ENCODE measurements around the gene LMF1.

Gene LMF1

DNA sequence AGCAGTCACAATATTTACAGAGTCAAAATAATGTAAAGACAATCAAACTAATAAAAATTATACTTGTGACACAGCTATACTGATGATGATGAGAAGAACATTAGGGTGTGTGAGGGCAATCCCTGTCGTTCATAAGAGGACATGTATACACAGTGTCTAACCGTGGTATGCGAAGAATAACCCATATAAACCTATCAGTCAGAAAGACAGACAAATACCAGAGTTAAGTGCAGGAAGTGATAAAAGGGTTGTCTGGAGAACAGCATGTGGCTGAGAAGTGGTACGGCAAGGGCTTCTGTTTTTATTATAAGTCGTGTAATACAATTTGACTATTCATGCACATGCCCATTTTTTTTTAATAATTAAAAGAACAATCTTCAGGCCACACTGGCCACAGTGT, 46.7 kb downstream of the LMF1 start:
- peaks cover 22% of the 10 kb centered on the region for H3K4me1 ChIP-seq
- no peaks in the 10 kb centered on the region for H3K36me3 ChIP-seq
- H3K9me3 ChIP-seq = peaks cover 3% of the 10 kb centered on the region; the same call in 1 of the 2 replicates
- DNase-seq = peak; percentile 4
- no peak overlapping the region for H3K4me3 ChIP-seq (ENCODE audit: low read depth, low read length)
- TF ChIP-seq, protein P1, sequence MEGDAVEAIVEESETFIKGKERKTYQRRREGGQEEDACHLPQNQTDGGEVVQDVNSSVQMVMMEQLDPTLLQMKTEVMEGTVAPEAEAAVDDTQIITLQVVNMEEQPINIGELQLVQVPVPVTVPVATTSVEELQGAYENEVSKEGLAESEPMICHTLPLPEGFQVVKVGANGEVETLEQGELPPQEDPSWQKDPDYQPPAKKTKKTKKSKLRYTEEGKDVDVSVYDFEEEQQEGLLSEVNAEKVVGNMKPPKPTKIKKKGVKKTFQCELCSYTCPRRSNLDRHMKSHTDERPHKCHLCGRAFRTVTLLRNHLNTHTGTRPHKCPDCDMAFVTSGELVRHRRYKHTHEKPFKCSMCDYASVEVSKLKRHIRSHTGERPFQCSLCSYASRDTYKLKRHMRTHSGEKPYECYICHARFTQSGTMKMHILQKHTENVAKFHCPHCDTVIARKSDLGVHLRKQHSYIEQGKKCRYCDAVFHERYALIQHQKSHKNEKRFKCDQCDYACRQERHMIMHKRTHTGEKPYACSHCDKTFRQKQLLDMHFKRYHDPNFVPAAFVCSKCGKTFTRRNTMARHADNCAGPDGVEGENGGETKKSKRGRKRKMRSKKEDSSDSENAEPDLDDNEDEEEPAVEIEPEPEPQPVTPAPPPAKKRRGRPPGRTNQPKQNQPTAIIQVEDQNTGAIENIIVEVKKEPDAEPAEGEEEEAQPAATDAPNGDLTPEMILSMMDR (IDR thresholded peaks at IDR 0.05; ENCODE audit: low read depth, low read length) = no peak
- no peaks in the 10 kb centered on the region for H3K27me3 ChIP-seq

DNA sequence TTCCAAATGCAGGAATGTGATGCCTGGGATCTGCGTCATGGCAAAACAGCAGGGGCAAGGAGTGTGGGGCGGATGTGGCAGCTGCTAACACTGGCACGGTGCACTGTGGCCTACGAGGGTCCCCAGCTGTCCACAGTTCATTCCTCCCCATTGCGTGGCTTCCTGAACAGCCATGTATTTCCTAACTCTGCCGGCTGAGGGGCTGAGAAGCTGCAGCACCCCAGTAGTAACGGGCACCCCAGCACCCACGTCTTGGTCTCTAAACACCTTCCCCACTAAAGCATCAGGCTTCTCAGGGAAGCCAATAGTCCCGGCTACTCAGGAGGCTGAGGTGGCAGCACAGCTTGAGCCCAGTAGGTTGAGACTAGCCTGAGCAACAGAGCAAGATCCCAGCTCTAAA, 47.6 kb downstream of the LMF1 start:
- Histone ChIP-seq H3K27me3 (no peaks in the 10 kb centered on the region), H3K4me3 (ENCODE audit: low read depth, low read length) (no peak overlapping the region), H3K9me3 (peaks cover 3% of the 10 kb centered on the region; the same call in 1 of the 2 replicates), H3K4me1 (peaks cover 22% of the 10 kb centered on the region), H3K36me3 (no peaks in the 10 kb centered on the region)
- TF ChIP-seq, protein P1 (IDR thresholded peaks at IDR 0.05; ENCODE audit: low read depth, low read length) = no peak
- peak; percentile 3 for DNase-seq

DNA sequence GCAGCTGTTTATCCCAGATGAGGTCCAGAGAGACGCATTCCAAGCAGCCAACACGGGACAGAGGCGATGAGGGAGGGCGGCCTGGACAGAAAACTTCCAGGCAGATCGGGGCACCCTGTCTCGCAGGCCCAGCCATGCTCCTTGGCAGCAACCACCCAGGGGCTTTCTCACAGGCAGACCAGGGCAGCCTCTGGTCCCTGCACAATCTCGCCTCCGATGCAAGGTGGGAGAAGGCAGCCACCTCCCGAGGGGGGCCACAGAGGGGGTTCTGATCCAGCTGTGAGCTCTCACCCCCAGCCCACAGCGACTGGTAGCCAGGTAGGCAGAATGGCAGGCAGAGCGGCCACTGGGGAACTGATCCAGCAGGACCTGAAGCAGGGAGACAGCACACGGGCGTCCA, 48.7 kb downstream of the LMF1 start:
- TF ChIP-seq, protein P1 (IDR thresholded peaks at IDR 0.05; ENCODE audit: low read depth, low read length) = no peak
- H3K4me1 ChIP-seq = peaks cover 15% of the 10 kb centered on the region

DNA sequence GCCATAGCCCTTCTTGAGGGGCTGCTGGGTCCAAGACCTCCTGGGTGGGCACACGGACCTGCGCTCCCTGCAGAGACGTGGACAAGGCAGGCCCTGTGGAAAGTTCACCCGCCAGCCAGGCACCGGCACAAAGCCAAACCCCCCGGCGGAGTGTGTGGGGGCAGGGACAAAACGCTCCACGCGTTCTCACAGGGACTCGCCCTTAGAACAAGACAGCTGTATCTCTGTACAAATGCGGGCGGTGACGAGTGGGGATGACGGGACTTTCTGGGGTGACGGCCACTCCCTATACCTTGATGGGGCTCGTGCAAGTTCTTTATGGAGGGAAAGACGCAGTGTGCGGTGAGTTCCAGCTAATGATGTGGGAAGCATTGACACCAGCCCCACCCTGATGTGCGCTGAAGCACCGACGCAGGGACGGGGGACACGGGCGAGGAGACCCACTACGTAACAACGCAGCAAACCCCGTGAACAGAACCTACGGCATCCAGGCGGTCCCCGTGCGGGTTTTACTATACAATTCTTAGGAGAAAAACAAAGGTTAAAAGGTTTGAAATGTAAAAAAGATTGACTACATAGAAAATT, 49.4 kb downstream of the LMF1 start:
- Histone ChIP-seq H3K36me3 (no peaks in the 10 kb centered on the region), H3K9me3 (peaks cover 3% of the 10 kb centered on the region; the same call in 1 of the 2 replicates), H3K4me3 (ENCODE audit: low read depth, low read length) (no peak overlapping the region), H3K4me1 (peaks cover 15% of the 10 kb centered on the region), H3K27me3 (no peaks in the 10 kb centered on the region)
- TF ChIP-seq, protein P1 (IDR thresholded peaks at IDR 0.05; ENCODE audit: low read depth, low read length) = no peak
- peak; percentile 13 for DNase-seq

More for the DNA sequence above, 48.7 kb downstream of the LMF1 start:
- Histone ChIP-seq H3K36me3 (no peaks in the 10 kb centered on the region), H3K9me3 (peaks cover 3% of the 10 kb centered on the region; the same call in 1 of the 2 replicates), H3K4me3 (ENCODE audit: low read depth, low read length) (no peak overlapping the region), H3K27me3 (no peaks in the 10 kb centered on the region)
- DNase-seq = peak; percentile 4

DNA sequence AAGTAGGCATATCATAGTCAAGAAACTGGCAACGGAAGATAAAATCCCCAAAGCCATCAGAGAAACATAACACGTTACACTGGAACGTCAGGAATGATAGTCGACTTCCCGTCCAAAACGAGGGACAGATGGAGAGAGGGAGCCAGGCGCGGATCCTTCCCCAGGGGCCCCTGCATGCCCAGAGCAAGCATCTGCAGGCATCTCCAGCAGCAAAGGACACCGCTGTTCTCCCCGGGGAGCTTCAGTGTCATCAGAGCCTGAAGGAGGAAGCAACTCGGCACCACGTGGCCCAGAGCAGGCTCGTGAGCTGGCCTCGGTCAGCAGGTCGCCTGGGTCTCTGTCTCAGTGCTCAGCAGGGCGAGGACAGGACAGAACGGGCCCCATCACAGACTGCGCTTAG, 50.1 kb downstream of the LMF1 start:
- TF ChIP-seq, protein P1 (IDR thresholded peaks at IDR 0.05; ENCODE audit: low read depth, low read length) = no peak
- DNase-seq = peak; percentile 86
- Histone ChIP-seq H3K27me3 (no peaks in the 10 kb centered on the region), H3K36me3 (no peaks in the 10 kb centered on the region), H3K4me3 (ENCODE audit: low read depth, low read length) (no peak overlapping the region), H3K9me3 (peaks cover 3% of the 10 kb centered on the region; the same call in 1 of the 2 replicates), H3K4me1 (peaks cover 15% of the 10 kb centered on the region)

DNA sequence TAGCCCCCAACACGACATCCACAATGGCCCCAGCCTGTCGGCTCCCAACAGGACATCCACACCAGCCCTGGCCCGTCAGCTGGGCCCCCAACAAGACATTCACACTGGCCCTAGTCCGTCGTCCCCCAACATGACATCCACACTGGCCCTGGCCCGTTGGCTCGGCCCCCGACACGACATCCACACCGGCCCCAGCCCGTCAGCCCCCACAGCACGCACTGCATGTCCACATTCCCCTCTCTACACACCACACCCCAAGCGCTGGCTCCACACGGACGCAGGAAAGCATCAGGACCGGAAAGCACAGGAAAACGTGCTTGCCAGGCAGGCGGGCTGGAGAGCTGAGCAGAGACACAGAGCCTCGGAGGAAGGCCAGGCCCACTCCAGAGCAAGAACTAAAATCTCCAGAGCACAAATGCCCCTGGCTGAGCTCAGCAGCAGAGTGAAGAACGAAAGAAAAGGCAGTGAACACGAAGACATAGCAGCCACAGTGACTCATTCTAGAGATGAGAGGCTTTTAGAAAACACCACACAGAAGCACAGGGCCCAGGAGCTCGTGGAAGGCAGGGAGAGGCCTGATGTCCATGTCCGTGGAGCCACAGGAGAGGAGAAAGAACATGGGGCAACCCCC, 50.6 kb downstream of the LMF1 start:
- Histone ChIP-seq H3K4me1 (peaks cover 15% of the 10 kb centered on the region), H3K9me3 (peaks cover 3% of the 10 kb centered on the region; the same call in 1 of the 2 replicates), H3K4me3 (ENCODE audit: low read depth, low read length) (no peak overlapping the region), H3K36me3 (no peaks in the 10 kb centered on the region), H3K27me3 (no peaks in the 10 kb centered on the region)
- TF ChIP-seq, protein P1 (IDR thresholded peaks at IDR 0.05; ENCODE audit: low read depth, low read length) = no peak
- peak; percentile 13 for DNase-seq
